Breast epithelium (tissue), 4 donors: Measurements from ENCODE around the gene FANCC. TPM values are rescaled to one million over a fixed set of nuclear protein-coding genes. Genes with fewer than 3 reads are reported as not detected.

ENCODE experiments used
- DNase-seq, 2 donors: peaks; one replicate each; pipeline ENCODE4 v3.0.0-alpha.2; 2019; ENCODE audit warnings: low spot score in 2 of 2
- H3K27ac ChIP-seq, 2 donors: fragments of 200-600 bp; sonication (generic) in 1 of 2; one replicate each; pipeline ENCODE4 v1.5.1; 2016 to 2019; ENCODE audit warnings: mild to moderate bottlenecking in 1 of 2
- H3K27me3 ChIP-seq, 2 donors: fragments of 200-600 bp; sonication (generic) in 1 of 2; one replicate each; pipeline versions ENCODE4 v1.5.1 to v1.6.0; 2017 to 2019; ENCODE audit warnings: control low read depth in 1 of 2, mild to moderate bottlenecking in 1 of 2
- H3K36me3 ChIP-seq: fragments of 200-600 bp; one replicate; pipeline ENCODE4 v1.5.1; 2019
- H3K4me1 ChIP-seq, 2 donors: fragments of 200-600 bp; sonication (generic); one replicate each; pipeline ENCODE4 v1.5.1; 2016 to 2019; ENCODE audit warnings: control low read depth in 1 of 2
- H3K4me3 ChIP-seq, 3 donors: fragments of 200-600 bp; sonication (generic); 1 replicate in 2 of 3; 2 replicates in 1 of 3; pipeline ENCODE4 v1.5.1; 2016 to 2019; ENCODE audit warnings: mild to moderate bottlenecking in 3 of 3, moderate library complexity in 2 of 3
- H3K9me3 ChIP-seq, 2 donors: fragments of 200-600 bp; sonication (generic) in 1 of 2; one replicate each; pipeline ENCODE4 v1.5.1; 2016 to 2019; ENCODE audit warnings: control low read depth in 1 of 2
- POLR2A ChIP-seq: fragments of 450-650 bp; IDR thresholded peaks from one replicate; pipeline ENCODE4 v1.6.1; 2016; ENCODE audit warnings: antibody characterized with exemption, mild to moderate bottlenecking, moderate library complexity
- POLR2AphosphoS5 ChIP-seq, 3 donors: sonication (generic); formaldehyde crosslinking; IDR thresholded peaks; one replicate each; pipeline ENCODE4 v1.6.1; 2017; ENCODE audit warnings: antibody characterized with exemption in 3 of 3
- intact Hi-C: fragments of 100-400 bp; cut with DNase I; formaldehyde crosslinking; loops from one replicate; pipeline ENCODE4 v1.15.1; 2023; ENCODE audit warnings: low total_unique reads
- total RNA-seq, 3 donors: library from RNA; depleted of rRNA; stranded (reverse); fragments of >200 nt; gene quantifications; one replicate each; pipeline ENCODE4 v1.1.0, GENCODE V29; 2016
- TF ChIP-seq, protein P1 (sequence below), 3 donors: fragments of 450-650 bp; IDR thresholded peaks; one replicate each; pipeline ENCODE4 v1.5.1; 2016 to 2017; ENCODE audit warnings: antibody characterized with exemption in 3 of 3, mild to moderate bottlenecking in 3 of 3, moderate library complexity in 3 of 3

The FANCC gene
- total RNA-seq, 3 donors from 2014 or later = 4.2 to 11.4 (median 9.2) TPM

DNA sequence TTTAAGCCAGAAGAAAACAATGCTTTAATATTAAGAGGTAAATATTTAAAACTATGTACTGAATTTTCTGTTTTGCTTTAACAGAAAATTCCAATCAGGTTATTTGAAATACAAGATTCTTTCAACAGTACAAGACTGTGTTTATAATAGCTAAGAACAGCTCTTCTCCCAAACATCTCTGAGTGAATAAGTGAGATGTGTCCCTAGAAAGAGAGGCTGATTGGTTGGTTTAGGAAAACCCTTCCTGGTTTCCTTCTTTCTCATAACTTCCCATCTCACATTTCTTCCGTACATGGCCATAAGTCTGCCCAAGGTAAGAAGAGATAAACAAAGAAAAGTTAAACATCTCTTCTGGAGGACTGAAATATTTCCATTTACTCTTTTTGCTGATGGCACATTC lies 145.9 kb downstream of the FANCC start:
- H3K9me3 ChIP-seq = no peaks in the 10 kb centered on the region
- no peaks in the 10 kb centered on the region for H3K4me1 ChIP-seq
- H3K36me3 ChIP-seq = no peaks in the 10 kb centered on the region
- no peak overlapping the region for H3K4me3 ChIP-seq
- TF ChIP-seq POLR2AphosphoS5 (IDR thresholded peaks at IDR 0.05) = no peak
- TF ChIP-seq POLR2A = no peak
- TF ChIP-seq, protein P1, sequence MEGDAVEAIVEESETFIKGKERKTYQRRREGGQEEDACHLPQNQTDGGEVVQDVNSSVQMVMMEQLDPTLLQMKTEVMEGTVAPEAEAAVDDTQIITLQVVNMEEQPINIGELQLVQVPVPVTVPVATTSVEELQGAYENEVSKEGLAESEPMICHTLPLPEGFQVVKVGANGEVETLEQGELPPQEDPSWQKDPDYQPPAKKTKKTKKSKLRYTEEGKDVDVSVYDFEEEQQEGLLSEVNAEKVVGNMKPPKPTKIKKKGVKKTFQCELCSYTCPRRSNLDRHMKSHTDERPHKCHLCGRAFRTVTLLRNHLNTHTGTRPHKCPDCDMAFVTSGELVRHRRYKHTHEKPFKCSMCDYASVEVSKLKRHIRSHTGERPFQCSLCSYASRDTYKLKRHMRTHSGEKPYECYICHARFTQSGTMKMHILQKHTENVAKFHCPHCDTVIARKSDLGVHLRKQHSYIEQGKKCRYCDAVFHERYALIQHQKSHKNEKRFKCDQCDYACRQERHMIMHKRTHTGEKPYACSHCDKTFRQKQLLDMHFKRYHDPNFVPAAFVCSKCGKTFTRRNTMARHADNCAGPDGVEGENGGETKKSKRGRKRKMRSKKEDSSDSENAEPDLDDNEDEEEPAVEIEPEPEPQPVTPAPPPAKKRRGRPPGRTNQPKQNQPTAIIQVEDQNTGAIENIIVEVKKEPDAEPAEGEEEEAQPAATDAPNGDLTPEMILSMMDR (IDR thresholded peaks at IDR 0.05) = no peak
- no peaks in the 10 kb centered on the region for H3K27me3 ChIP-seq
- intact Hi-C loops = no loop called here
- no peak for DNase-seq
- no peak overlapping the region for H3K27ac ChIP-seq

DNA sequence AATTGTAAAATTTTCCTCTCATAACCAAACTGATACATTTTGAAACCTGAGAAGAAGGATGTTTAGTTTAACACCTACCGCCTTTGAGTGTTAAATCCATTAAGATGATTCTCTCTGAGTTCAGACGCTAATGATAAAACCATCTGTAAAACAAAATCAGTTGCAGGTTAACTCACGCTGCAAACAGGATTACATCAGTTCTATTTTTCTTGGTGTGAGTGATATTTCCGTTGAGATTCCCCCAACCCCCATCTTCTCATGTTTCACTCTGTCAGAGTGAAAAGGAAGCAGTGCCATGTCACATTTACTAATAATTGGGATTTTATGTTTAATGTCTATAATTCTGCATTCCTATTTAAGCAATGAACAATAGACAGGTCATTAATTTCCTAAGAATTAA lies 146.5 kb downstream of the FANCC start:
- intact Hi-C loops = no loop called here
- H3K27ac ChIP-seq = no peak overlapping the region
- H3K9me3 ChIP-seq = no peaks in the 10 kb centered on the region
- no peak overlapping the region for H3K4me3 ChIP-seq
- TF ChIP-seq POLR2AphosphoS5 (IDR thresholded peaks at IDR 0.05) (no peak), POLR2A (no peak)
- TF ChIP-seq, protein P1 (IDR thresholded peaks at IDR 0.05) = no peak
- no peaks in the 10 kb centered on the region for H3K4me1 ChIP-seq
- H3K36me3 ChIP-seq = no peaks in the 10 kb centered on the region
- DNase-seq = no peak
- no peaks in the 10 kb centered on the region for H3K27me3 ChIP-seq

DNA sequence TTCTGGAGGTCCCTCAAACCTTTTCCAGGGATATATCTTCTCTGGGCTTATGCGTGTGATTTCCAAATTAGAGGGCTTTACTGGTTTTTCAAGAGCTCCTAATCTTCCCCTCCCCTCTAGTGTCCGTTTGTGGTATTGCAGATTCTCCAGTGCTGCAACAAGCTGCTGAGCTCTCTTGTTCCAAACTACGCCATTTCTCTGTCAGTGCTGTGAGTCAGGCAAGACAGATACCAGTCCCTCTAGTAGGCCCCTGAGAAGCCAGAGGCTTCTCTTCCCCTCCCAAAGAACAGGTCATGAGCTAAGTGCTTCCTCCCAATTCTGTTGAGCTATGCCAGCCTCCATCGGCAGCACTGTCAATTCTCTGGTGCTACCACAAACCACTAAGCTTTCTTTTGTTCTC lies 149.5 kb downstream of the FANCC start:
- DNase-seq = no peak
- Histone ChIP-seq H3K9me3 (peaks cover 0 to 6% of the 10 kb centered on the region in 2 donors), H3K4me1 (no peaks in the 10 kb centered on the region), H3K4me3 (no peak overlapping the region), H3K27ac (no peak overlapping the region), H3K27me3 (no peaks in the 10 kb centered on the region), H3K36me3 (no peaks in the 10 kb centered on the region)
- intact Hi-C loops = no loop called here
- TF ChIP-seq POLR2AphosphoS5 (IDR thresholded peaks at IDR 0.05) (no peak), POLR2A (no peak)
- TF ChIP-seq, protein P1 (IDR thresholded peaks at IDR 0.05) = peak; percentile 34 to 63 (median 35)

DNA sequence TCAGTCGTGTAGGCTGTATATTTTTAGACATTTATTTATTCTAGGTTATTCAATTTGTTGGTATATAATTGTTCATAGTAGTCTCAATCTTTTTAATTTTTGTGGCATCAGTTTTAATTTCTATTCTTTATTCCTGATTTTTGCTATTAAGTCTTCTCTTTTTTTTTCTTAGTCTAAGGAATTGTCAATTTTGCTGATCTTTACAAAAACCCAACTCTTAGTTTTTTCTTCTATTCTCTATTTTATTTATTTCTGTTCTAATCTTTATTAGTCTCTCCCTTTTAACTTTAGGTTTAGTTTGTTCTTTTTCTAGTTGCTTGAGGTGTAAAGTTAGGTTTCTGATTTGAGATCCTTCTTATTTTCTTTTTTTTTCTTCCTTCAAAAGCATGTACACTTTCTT lies 152.5 kb downstream of the FANCC start:
- intact Hi-C loops = no loop called here
- H3K27me3 ChIP-seq = no peaks in the 10 kb centered on the region
- no peaks in the 10 kb centered on the region for H3K36me3 ChIP-seq
- no peak for TF ChIP-seq POLR2AphosphoS5 (IDR thresholded peaks at IDR 0.05)
- TF ChIP-seq, protein P1 (IDR thresholded peaks at IDR 0.05) = no peak
- no peak for TF ChIP-seq POLR2A
- no peak overlapping the region for H3K4me3 ChIP-seq
- H3K9me3 ChIP-seq = peaks cover 0 to 6% of the 10 kb centered on the region in 2 donors
- no peak overlapping the region for H3K27ac ChIP-seq
- no peaks in the 10 kb centered on the region for H3K4me1 ChIP-seq
- DNase-seq = no peak

DNA sequence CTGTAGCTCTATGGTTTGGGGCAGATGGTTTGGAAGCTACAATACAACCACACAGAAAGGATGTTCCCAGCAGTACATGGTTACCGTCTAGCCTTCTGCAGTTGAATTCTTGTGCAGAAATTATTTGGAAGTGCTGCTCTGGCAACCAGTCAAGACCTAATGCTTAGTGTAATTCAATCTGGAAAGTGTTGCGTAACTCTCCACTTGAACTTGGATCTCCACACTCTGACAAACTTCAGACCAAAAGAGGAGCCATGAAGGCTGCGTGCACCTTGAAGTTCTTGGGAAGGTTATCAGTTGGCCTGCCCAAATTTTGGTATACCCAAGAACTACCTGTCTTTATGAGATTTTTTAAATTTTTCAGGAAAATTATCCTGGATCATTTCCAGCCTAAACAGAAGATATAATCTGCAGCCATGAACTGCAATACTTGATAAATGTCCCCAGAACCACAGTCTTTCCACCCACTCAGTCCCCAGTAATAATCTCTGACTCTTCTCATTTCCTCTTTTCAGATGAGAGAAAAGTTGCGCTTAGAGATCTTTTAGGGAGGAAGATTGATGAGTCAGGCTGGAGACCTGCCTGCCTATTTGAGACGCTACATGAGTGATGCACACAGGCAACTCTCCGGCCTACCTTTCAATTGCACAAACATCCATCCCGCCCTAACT lies 159.9 kb downstream of the FANCC start:
- TF ChIP-seq POLR2AphosphoS5 (IDR thresholded peaks at IDR 0.05) (no peak), POLR2A (no peak)
- TF ChIP-seq, protein P1 (IDR thresholded peaks at IDR 0.05) = no peak
- H3K4me1 ChIP-seq = no peaks in the 10 kb centered on the region
- H3K9me3 ChIP-seq = no peaks in the 10 kb centered on the region
- intact Hi-C loops = no loop called here
- H3K27me3 ChIP-seq = no peaks in the 10 kb centered on the region
- peak in 1 of 2 donors; percentile 35 for DNase-seq
- no peaks in the 10 kb centered on the region for H3K36me3 ChIP-seq
- no peak overlapping the region for H3K27ac ChIP-seq
- H3K4me3 ChIP-seq = no peak overlapping the region
